Peyer's patch (tissue), 4 donors: ENCODE measurements around the gene XPNPEP3.

Experiments
- CTCF ChIP-seq, 6 experiments: fragments of 450-650 bp in 4 of 6; fragments of 200-600 bp in 2 of 6; sonication (generic) in 1 of 6; IDR thresholded peaks; one replicate each; pipeline ENCODE4 v1.5.1; 2017 to 2019; ENCODE audit warnings: antibody characterized with exemption in 6 of 6, mild to moderate bottlenecking in 3 of 6, moderate library complexity in 1 of 6
- POLR2A ChIP-seq, 2 donors: fragments of 450-650 bp; IDR thresholded peaks; one replicate each; pipeline ENCODE4 v1.5.1; 2017; ENCODE audit warnings: antibody characterized with exemption in 2 of 2, mild to moderate bottlenecking in 2 of 2, moderate library complexity in 2 of 2

DNA sequence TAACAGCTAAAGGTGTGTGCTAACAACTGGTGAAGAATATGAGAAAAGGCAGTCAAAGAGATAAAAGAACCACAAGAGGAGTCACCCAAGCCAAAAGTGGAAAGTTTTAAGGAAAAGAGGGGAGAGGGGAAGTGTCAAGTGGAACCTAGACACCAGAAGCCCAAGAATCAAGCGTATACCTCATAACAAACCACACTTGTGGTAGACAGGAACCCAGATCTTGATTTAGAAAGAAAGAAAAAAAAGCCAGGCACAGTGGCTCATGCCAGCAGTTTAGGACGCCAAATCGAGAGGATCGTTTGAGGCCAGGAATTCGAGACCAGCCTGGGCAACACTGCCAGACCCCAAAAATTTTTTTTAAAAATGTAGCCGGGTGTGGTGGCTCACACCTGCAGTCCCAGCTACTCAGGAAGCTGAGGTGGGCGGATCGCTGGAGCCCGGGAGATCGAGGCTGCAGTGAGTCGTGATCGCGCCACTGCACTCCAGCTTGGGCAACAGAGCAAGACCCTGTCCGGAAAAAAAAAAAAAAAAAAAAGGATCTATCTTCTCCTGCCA, 38.7 kb upstream of the XPNPEP3 start:
- no peak for TF ChIP-seq CTCF (IDR thresholded peaks at IDR 0.05)
- TF ChIP-seq POLR2A (IDR thresholded peaks at IDR 0.05) = no peak
